Loucy (cell line): ENCODE results near the gene COX7A2.

ENCODE experiments used
- H2AFZ ChIP-seq: fragments of 200-600 bp; sonication (generic); 2 replicates; pipeline ENCODE4 v1.6.0; 2016; ENCODE audit warnings: antibody characterized with exemption, mild to moderate bottlenecking, low read length, moderate library complexity
- H3F3A ChIP-seq: fragments of 200-600 bp; 2 replicates; pipeline ENCODE4 v1.6.0; 2016; ENCODE audit warnings: antibody characterized with exemption, low read depth, mild to moderate bottlenecking
- H3K27me3 ChIP-seq: fragments of 200-600 bp; sonication (generic); 2 replicates; pipeline ENCODE4 v1.6.1; 2014; ENCODE audit warnings: low read length, mild to moderate bottlenecking; ENCODE audit not compliant: insufficient read depth, poor library complexity, severe bottlenecking
- H3K36me3 ChIP-seq: fragments of 200-600 bp; sonication (generic); 2 replicates; pipeline ENCODE4 v1.6.1; 2016; ENCODE audit warnings: low read length; ENCODE audit not compliant: insufficient read depth
- H3K4me1 ChIP-seq: fragments of 200-600 bp; sonication (generic); 2 replicates; pipeline ENCODE4 v1.5.1; 2014; ENCODE audit warnings: low read length, mild to moderate bottlenecking; ENCODE audit not compliant: insufficient read depth, poor library complexity, severe bottlenecking
- H3K4me2 ChIP-seq: fragments of 200-600 bp; sonication (generic); 2 replicates; pipeline ENCODE4 v1.6.0; 2014; ENCODE audit warnings: antibody characterized with exemption, low read length, low read depth, mild to moderate bottlenecking; ENCODE audit not compliant: poor library complexity, severe bottlenecking
- H3K4me3 ChIP-seq: fragments of 200-600 bp; sonication (generic); 2 replicates; pipeline ENCODE4 v1.5.1; 2014; ENCODE audit warnings: low read length, mild to moderate bottlenecking, mixed read lengths; ENCODE audit not compliant: poor library complexity, severe bottlenecking
- H3K79me2 ChIP-seq: fragments of 200-600 bp; sonication (generic); 2 replicates; pipeline ENCODE4 v1.6.1; 2014; ENCODE audit warnings: low read length; ENCODE audit not compliant: insufficient read depth
- H3K9ac ChIP-seq: fragments of 200-600 bp; sonication (generic); 2 replicates; pipeline ENCODE4 v1.6.0; 2014; ENCODE audit warnings: mild to moderate bottlenecking, low read depth, low read length, moderate library complexity; ENCODE audit not compliant: poor library complexity, severe bottlenecking
- H3K9me2 ChIP-seq: fragments of 200-600 bp; sonication (generic); replicated peaks from 2 replicates; pipeline ENCODE4 v1.6.1; 2016; ENCODE audit warnings: low read depth, low read length, mixed read lengths
- H3K9me3 ChIP-seq: fragments of 200-600 bp; sonication (generic); 2 replicates; pipeline ENCODE4 v1.6.1; 2014; ENCODE audit warnings: mild to moderate bottlenecking, antibody characterized with exemption, low read length, low read depth; ENCODE audit not compliant: insufficient read depth
- H4K20me1 ChIP-seq: fragments of 200-600 bp; sonication (generic); 2 replicates; pipeline ENCODE4 v1.6.0; 2014; ENCODE audit warnings: antibody characterized with exemption, low read length, mild to moderate bottlenecking; ENCODE audit not compliant: insufficient read depth, poor library complexity, severe bottlenecking
- EZH2phosphoT487 ChIP-seq: fragments of 200-600 bp; IDR thresholded peaks from 2 replicates; pipeline ENCODE4 v1.6.1; 2018; ENCODE audit warnings: antibody characterized with exemption, mild to moderate bottlenecking, moderate library complexity, borderline replicate concordance
- TF ChIP-seq, protein P1 (sequence below): fragments of 200-600 bp; sonication (generic); conservative IDR thresholded peaks from 2 replicates; pipeline ENCODE4 v1.5.1; 2014; ENCODE audit warnings: mild to moderate bottlenecking, antibody characterized with exemption, low read length

The COX7A2 gene

DNA sequence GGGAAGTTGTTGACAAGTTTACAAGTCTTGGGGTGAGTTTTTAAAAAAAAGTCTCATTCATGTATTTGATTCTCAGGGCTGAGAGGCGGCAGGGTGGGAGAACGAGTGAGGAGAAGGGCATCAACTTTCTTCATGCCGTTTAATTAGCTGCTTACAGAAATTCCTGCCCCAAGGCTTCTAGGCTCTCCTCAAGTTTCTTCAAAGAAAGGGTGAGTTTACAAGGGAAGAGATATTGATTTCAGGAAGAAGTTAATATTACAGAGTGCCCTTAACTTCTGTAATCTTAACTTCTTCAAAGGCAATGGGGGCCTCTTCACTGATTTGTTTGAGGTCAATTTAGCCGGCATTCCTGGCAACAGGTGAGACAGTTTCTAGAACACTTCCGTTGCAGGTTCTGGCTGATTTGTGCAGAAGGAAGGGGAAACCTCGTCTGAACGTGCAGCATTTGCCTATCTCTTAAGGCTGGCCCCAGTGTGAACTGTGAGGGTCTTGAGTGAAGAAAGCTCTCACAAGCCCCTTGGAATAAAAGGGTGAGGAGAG is 34.3 kb downstream of the COX7A2 start:
- Histone ChIP-seq H3K27me3 (no peaks in the 10 kb centered on the region), H3K9ac (no peak overlapping the region), H3K4me2 (peak overlapping the region; percentile 65), H3K4me3 (peak overlapping the region; percentile 60), H4K20me1 (no peaks in the 10 kb centered on the region), H3F3A (no peaks in the 10 kb centered on the region), H2AFZ (peak overlapping the region; percentile 70), H3K9me3 (no peaks in the 10 kb centered on the region), H3K36me3 (no peaks in the 10 kb centered on the region), H3K9me2 (no peaks in the 10 kb centered on the region), H3K4me1 (peaks cover 11% of the 10 kb centered on the region), H3K79me2 (no peaks in the 10 kb centered on the region)
- TF ChIP-seq, protein P1, sequence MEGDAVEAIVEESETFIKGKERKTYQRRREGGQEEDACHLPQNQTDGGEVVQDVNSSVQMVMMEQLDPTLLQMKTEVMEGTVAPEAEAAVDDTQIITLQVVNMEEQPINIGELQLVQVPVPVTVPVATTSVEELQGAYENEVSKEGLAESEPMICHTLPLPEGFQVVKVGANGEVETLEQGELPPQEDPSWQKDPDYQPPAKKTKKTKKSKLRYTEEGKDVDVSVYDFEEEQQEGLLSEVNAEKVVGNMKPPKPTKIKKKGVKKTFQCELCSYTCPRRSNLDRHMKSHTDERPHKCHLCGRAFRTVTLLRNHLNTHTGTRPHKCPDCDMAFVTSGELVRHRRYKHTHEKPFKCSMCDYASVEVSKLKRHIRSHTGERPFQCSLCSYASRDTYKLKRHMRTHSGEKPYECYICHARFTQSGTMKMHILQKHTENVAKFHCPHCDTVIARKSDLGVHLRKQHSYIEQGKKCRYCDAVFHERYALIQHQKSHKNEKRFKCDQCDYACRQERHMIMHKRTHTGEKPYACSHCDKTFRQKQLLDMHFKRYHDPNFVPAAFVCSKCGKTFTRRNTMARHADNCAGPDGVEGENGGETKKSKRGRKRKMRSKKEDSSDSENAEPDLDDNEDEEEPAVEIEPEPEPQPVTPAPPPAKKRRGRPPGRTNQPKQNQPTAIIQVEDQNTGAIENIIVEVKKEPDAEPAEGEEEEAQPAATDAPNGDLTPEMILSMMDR, result no peak
- TF ChIP-seq EZH2phosphoT487, result no peak

DNA sequence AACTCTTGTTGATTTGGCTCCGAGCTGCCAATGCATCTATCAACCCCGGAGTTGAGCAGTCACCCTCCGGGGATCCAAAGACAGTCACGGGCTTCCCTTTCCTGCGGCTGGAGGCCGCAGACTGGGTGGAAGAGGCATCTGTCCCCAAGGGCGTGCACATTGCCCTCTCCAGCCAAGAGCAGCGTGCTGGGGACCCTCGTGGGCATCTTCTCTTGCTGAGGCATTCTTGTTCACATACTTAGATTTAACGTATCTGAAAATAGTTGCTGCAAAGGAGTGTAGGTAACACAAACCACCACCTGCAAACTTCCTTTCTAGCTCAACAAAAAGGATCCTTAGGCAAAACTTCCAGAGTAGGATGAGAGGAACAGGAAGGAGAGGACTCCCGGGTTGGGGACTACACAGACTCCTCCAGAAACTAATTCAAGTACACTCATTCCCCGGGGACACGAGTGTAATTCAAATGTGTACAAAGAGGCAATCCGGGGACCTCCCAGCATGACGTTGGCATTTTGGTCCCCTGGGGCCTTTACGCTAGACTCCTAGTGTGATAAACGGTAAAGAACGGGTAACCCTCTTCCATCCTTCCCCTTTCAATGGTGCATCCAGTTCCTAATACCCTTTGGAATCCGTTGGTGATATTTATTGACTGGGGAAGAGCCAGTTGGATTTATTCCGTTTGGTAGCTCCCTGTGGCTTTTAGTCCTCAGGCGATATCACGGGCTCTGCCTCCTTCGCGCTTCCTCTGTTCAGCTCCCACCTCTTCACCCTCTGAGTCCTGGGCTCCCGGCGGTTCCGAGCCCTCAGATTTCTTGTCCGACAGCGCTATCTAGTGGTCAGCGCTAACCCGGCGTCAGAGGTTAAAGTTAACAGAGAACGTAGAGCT is 35.1 kb downstream of the COX7A2 start:
- Histone ChIP-seq H2AFZ (peak overlapping the region; percentile 70), H3K4me2 (peak overlapping the region; percentile 65), H3K9ac (no peak overlapping the region), H3K9me2 (no peaks in the 10 kb centered on the region), H3K36me3 (no peaks in the 10 kb centered on the region), H3K4me1 (peaks cover 11% of the 10 kb centered on the region), H3F3A (no peaks in the 10 kb centered on the region), H3K9me3 (no peaks in the 10 kb centered on the region), H3K4me3 (peak overlapping the region; percentile 60), H3K27me3 (no peaks in the 10 kb centered on the region), H4K20me1 (no peaks in the 10 kb centered on the region), H3K79me2 (no peaks in the 10 kb centered on the region)
- no peak for TF ChIP-seq EZH2phosphoT487
- TF ChIP-seq, protein P1, result peak; percentile 91

GRCh38 chr6:75206576-75207342 is 36.8 kb downstream of the COX7A2 start:
- Histone ChIP-seq H3K9ac (no peak overlapping the region), H3F3A (no peaks in the 10 kb centered on the region), H2AFZ (no peak overlapping the region), H3K9me3 (no peaks in the 10 kb centered on the region), H3K79me2 (no peaks in the 10 kb centered on the region), H4K20me1 (no peaks in the 10 kb centered on the region), H3K9me2 (no peaks in the 10 kb centered on the region), H3K36me3 (no peaks in the 10 kb centered on the region), H3K27me3 (no peaks in the 10 kb centered on the region), H3K4me3 (no peak overlapping the region), H3K4me2 (no peak overlapping the region), H3K4me1 (no peaks in the 10 kb centered on the region)
- TF ChIP-seq, protein P1, result no peak
- TF ChIP-seq EZH2phosphoT487, result no peak
